A549 (cell line): ENCODE results near the gene AKT1S1. TPM values are rescaled to one million over a fixed set of nuclear protein-coding genes. Genes with fewer than 3 reads are reported as not detected.

Experiments used
- ATAC-seq, 2 experiments: fragments of 200-7000 bp in 1 of 2; fragments of >200 bp in 1 of 2; cut with Nextera tagmentation in 1 of 2; cut with Tn5 transposase in 1 of 2; 3 replicates each; pipeline versions ENCODE4 v1.8.0 to v1.9.1; 2018 to 2020; ENCODE audit warnings: mild to moderate bottlenecking in 1 of 2, moderate library complexity in 1 of 2
- CTCF ChIA-PET: fragments of 300-600 bp; sonication (Branson Sonifier 250); formaldehyde crosslinking; extraction: SDS; loops from one replicate; lab custom pipeline; 2021; ENCODE audit warnings: antibody characterized with exemption, inconsistent platforms; lab: Yijun Ruan, JAX
- POLR2A ChIA-PET: fragments of 350-600 bp; formaldehyde crosslinking; extraction: SDS; loops from one replicate; lab custom pipeline; 2021; ENCODE audit warnings: antibody characterized with exemption, inconsistent platforms; lab: Yijun Ruan, JAX
- DNase-seq, 2 experiments: peaks; one replicate each; pipeline versions ENCODE4 v3.0.0 to v3.0.0-alpha.2; 2011 to 2016; ENCODE audit warnings: low read depth in 1 of 2, low spot score in 1 of 2
- FAIRE-seq: peaks from 2 replicates; lab custom pipeline; 2011; peaks lifted over from hg19 to GRCh38; lab: Jason Lieb, UNC
- H3K27ac ChIP-seq, 2 experiments: fragments of >200 bp; sonication (Bioruptor Twin); formaldehyde crosslinking; 3 replicates each; pipeline ENCODE4 v1.5.1; 2016 to 2017
- H3K4me1 ChIP-seq: fragments of >200 bp; sonication (Bioruptor Twin); formaldehyde crosslinking; 3 replicates; pipeline ENCODE4 v1.6.1; 2016
- H3K4me2 ChIP-seq: fragments of >200 bp; sonication (Bioruptor Twin); formaldehyde crosslinking; 3 replicates; pipeline ENCODE4 v1.6.1; 2016
- H3K4me3 ChIP-seq: fragments of >200 bp; sonication (Bioruptor Twin); formaldehyde crosslinking; 3 replicates; pipeline ENCODE4 v1.5.1; 2016
- H3K9me3 ChIP-seq: fragments of >200 bp; sonication (Bioruptor Twin); formaldehyde crosslinking; 3 replicates; pipeline ENCODE4 v1.6.1; 2016
- CBX2 ChIP-seq: fragments of 200-600 bp; sonication (generic); IDR thresholded peaks from 2 replicates; pipeline ENCODE4 v1.6.1; 2016; ENCODE audit warnings: low read depth, mild to moderate bottlenecking, borderline replicate concordance
- CBX8 ChIP-seq: fragments of 200-600 bp; sonication (generic); IDR thresholded peaks from 2 replicates; pipeline ENCODE4 v1.6.1; 2016
- CHD4 ChIP-seq: fragments of 200-600 bp; sonication (generic); IDR thresholded peaks from 2 replicates; pipeline ENCODE4 v1.6.1; 2016; ENCODE audit warnings: antibody characterized with exemption, mild to moderate bottlenecking, borderline replicate concordance
- HOXA7 ChIP-seq: fragments of 250-450 bp; sonication (Bioruptor Pico); IDR thresholded peaks from 2 replicates; pipeline ENCODE4 v1.5.0; 2020; ENCODE audit warnings: mild to moderate bottlenecking, moderate library complexity
- HOXB13 ChIP-seq: fragments of 250-450 bp; sonication (Bioruptor Pico); IDR thresholded peaks from 2 replicates; pipeline ENCODE4 v1.5.0; 2020; ENCODE audit warnings: low read depth, mild to moderate bottlenecking, moderate library complexity
- KDM1A ChIP-seq: fragments of 200-600 bp; sonication (generic); IDR thresholded peaks from 2 replicates; pipeline ENCODE4 v1.6.1; 2016; ENCODE audit warnings: low read depth, mild to moderate bottlenecking
- MAZ ChIP-seq: fragments of 150-350 bp; IDR thresholded peaks from 2 replicates; pipeline ENCODE4 v1.6.1; 2014; ENCODE audit warnings: antibody characterized with exemption, low read depth, low read length, borderline replicate concordance
- POLR2A ChIP-seq: IDR thresholded peaks from 2 replicates; pipeline ENCODE4 v1.6.1; 2012; ENCODE audit warnings: mild to moderate bottlenecking, low read length
- SMC3 ChIP-seq: fragments of >200 bp; sonication (Bioruptor Twin); formaldehyde crosslinking; IDR thresholded peaks from 3 replicates; pipeline ENCODE4 v1.6.1; 2018; ENCODE audit warnings: inconsistent platforms
- ZFP36 ChIP-seq: fragments of 450-650 bp; IDR thresholded peaks from 2 replicates; pipeline ENCODE4 v1.6.1; 2014; ENCODE audit warnings: borderline replicate concordance; ENCODE audit not compliant: partially characterized antibody
- ZNF302 ChIP-seq: fragments of 250-450 bp; sonication (Bioruptor Pico); IDR thresholded peaks from 2 replicates; pipeline ENCODE4 v1.9.0; 2021; ENCODE audit warnings: inconsistent platforms, mild to moderate bottlenecking, moderate library complexity
- WGBS: methylation state at CpG from one replicate; pipeline ENCODE4 v1.1.6; 2017; ENCODE audit errors: missing lambda C conversion rate; 5-methylcytosine and 5-hydroxymethylcytosine counted together
- polyA plus RNA-seq, 4 experiments: library from polyadenylated mRNA; depleted of rRNA in 3 of 4; stranded (reverse); fragments of >200 nt; fragmentation: RNase III in 1 of 4; extraction: RNeasy Plus Mini Kit Qiagen cat#74134 plus additional on column Dnase treatment in 1 of 4; gene quantifications; 2 replicates in 3 of 4; 3 replicates in 1 of 4; pipeline ENCODE4 v1.2.3, GENCODE V29; 2011 to 2017
- TF ChIP-seq, protein P1 (sequence below): fragments of 150-350 bp; IDR thresholded peaks from 2 replicates; pipeline ENCODE4 v1.6.1; 2014; ENCODE audit warnings: low read depth, mild to moderate bottlenecking, low read length
- TF ChIP-seq, protein P2 (sequence below): IDR thresholded peaks from 2 replicates; pipeline ENCODE4 v1.6.1; 2012; ENCODE audit warnings: low read depth, borderline replicate concordance
- TF ChIP-seq, protein P3 (sequence below): fragments of 250-450 bp; sonication (Bioruptor Pico); IDR thresholded peaks from 2 replicates; pipeline ENCODE4 v1.5.0; 2021; ENCODE audit warnings: mild to moderate bottlenecking, moderate library complexity, borderline replicate concordance
- TF ChIP-seq, protein P4 (sequence below): fragments of 200-600 bp; sonication (generic); IDR thresholded peaks from 2 replicates; pipeline ENCODE4 v1.6.1; 2016; ENCODE audit warnings: antibody characterized with exemption, mild to moderate bottlenecking, moderate library complexity

AKT1S1 gene
- polyA plus RNA-seq, 2 of the 4 experiments (the other 2 are of a cell fraction) = 39.2 to 75.9 TPM

DNA sequence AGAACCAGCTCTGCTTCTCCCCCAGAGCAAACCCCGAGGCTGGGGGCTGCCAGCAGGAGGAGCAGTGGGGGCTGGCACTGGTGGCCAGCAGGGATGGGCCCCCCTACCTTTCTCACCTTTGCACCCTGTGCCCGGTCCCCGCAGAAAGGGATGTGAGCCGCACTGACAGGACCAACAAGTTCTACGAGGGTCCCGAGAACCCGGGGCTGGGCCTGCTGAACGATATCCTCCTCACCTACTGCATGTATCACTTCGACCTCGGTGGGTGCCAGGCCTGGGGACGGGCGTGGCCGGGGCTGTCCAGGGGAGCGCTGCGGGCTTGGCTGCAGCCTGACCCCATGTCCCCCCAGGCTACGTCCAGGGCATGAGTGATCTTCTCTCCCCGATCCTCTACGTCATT, 7.0 kb upstream of the AKT1S1 start:
- H3K4me2 ChIP-seq = no peak overlapping the region
- no peak for TF ChIP-seq POLR2A
- TF ChIP-seq HOXA7 = no peak
- TF ChIP-seq ZFP36 = no peak
- no peak for TF ChIP-seq CBX2
- TF ChIP-seq, protein P1, sequence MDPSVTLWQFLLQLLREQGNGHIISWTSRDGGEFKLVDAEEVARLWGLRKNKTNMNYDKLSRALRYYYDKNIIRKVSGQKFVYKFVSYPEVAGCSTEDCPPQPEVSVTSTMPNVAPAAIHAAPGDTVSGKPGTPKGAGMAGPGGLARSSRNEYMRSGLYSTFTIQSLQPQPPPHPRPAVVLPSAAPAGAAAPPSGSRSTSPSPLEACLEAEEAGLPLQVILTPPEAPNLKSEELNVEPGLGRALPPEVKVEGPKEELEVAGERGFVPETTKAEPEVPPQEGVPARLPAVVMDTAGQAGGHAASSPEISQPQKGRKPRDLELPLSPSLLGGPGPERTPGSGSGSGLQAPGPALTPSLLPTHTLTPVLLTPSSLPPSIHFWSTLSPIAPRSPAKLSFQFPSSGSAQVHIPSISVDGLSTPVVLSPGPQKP = no peak
- TF ChIP-seq HOXB13 (CRISPR knock-in tag) = no peak
- TF ChIP-seq CHD4 = no peak
- no peak for TF ChIP-seq SMC3
- TF ChIP-seq, all 56 proteins: peak for 0
- H3K4me3 ChIP-seq = no peak overlapping the region
- H3K9me3 ChIP-seq = peaks cover 10% of the 10 kb centered on the region
- 92% methylated on average over 18 of the region's 18 CpGs for WGBS
- peaks cover 2% of the 10 kb centered on the region; the same call in 2 of the 3 replicates for H3K4me1 ChIP-seq
- ChIA-PET CTCF (interaction anchor here (2.2 kb wide), 1 partner anchor 13 kb away, joined by 6 read pairs; the partner anchor contains the start of gene IL4I1), POLR2A (no interaction called here)
- ATAC-seq = no peak
- DNase-seq = no peak
- FAIRE-seq = no peak
- peak overlapping the region in 1 of 2 experiments; percentile 53; a peak in 2 of 6 replicates for H3K27ac ChIP-seq

DNA sequence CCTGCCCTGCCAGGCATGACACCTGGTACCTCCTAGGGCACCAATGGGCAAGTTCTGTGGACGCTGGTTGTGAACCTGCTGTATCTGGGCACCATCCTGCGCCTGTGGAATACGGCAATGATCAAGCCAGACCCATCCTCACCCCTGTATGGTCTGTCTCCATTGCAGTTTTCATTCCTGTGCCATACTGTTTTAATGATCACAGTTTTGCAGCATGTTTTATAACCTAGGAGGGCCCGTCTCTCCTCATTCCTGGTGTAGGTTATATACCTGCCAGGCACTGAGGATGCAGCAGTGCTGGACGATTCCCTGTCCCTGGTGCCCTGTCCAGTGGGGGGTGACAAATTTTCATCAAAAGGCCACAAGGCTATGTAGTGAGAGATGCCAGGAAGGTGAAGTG, 5.9 kb upstream of the AKT1S1 start:
- Histone ChIP-seq H3K4me2 (no peak overlapping the region), H3K9me3 (peaks cover 10% of the 10 kb centered on the region), H3K27ac (no peak overlapping the region), H3K4me1 (peaks cover 11% of the 10 kb centered on the region), H3K4me3 (no peak overlapping the region)
- DNase-seq (no peak), ATAC-seq (no peak), FAIRE-seq (no peak)
- TF ChIP-seq, protein P2, sequence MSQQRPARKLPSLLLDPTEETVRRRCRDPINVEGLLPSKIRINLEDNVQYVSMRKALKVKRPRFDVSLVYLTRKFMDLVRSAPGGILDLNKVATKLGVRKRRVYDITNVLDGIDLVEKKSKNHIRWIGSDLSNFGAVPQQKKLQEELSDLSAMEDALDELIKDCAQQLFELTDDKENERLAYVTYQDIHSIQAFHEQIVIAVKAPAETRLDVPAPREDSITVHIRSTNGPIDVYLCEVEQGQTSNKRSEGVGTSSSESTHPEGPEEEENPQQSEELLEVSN = no peak
- TF ChIP-seq CBX8 = no peak
- peak; percentile 85; the same call in 1 of the 2 replicates for TF ChIP-seq KDM1A
- TF ChIP-seq ZNF302 (CRISPR knock-in tag) = no peak
- TF ChIP-seq, protein P3, sequence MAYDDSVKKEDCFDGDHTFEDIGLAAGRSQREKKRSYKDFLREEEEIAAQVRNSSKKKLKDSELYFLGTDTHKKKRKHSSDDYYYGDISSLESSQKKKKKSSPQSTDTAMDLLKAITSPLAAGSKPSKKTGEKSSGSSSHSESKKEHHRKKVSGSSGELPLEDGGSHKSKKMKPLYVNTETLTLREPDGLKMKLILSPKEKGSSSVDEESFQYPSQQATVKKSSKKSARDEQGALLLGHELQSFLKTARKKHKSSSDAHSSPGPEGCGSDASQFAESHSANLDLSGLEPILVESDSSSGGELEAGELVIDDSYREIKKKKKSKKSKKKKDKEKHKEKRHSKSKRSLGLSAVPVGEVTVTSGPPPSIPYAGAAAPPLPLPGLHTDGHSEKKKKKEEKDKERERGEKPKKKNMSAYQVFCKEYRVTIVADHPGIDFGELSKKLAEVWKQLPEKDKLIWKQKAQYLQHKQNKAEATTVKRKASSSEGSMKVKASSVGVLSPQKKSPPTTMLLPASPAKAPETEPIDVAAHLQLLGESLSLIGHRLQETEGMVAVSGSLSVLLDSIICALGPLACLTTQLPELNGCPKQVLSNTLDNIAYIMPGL (CRISPR knock-in tag) = no peak
- POLR2A ChIA-PET = no interaction called here
- CTCF ChIA-PET = interaction anchor here (2.2 kb wide), 1 partner anchor 14 kb away, joined by 6 read pairs; the partner anchor contains the start of gene IL4I1
- WGBS = 92% methylated on average over 5 of the region's 5 CpGs

DNA sequence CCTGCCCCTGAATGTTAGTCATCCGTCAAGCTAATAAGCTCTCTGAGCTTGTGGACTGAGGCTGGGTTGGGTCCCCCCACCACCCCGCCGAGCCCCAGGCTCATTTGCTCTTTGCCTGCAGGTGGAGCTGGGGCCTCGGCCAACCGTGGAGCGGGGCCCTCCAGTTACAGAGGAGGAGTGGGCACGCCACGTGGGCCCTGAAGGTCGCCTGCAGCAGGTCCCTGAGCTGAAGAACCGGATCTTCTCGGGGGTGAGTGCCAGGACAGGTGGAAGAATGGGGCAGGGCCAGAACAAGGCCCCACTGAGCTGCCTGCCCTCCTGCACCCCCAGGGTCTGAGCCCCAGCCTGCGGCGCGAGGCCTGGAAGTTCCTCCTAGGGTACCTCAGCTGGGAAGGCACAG, 5.5 kb upstream of the AKT1S1 start:
- Histone ChIP-seq H3K4me3 (no peak overlapping the region), H3K4me1 (peaks cover 11% of the 10 kb centered on the region), H3K9me3 (peaks cover 10% of the 10 kb centered on the region), H3K4me2 (no peak overlapping the region), H3K27ac (no peak overlapping the region)
- WGBS = 98% methylated on average over 11 of the region's 14 CpGs
- no peak for FAIRE-seq
- no peak for ATAC-seq
- ChIA-PET CTCF (interaction anchor here (0.8 to 2.2 kb wide), 3 partner anchors 15 to 253 kb away, joined by 3 to 6 read pairs (median 3); partner anchors contain the start of gene IL4I1), POLR2A (no interaction called here)
- no peak for DNase-seq
- TF ChIP-seq MAZ = no peak
- TF ChIP-seq, protein P4, sequence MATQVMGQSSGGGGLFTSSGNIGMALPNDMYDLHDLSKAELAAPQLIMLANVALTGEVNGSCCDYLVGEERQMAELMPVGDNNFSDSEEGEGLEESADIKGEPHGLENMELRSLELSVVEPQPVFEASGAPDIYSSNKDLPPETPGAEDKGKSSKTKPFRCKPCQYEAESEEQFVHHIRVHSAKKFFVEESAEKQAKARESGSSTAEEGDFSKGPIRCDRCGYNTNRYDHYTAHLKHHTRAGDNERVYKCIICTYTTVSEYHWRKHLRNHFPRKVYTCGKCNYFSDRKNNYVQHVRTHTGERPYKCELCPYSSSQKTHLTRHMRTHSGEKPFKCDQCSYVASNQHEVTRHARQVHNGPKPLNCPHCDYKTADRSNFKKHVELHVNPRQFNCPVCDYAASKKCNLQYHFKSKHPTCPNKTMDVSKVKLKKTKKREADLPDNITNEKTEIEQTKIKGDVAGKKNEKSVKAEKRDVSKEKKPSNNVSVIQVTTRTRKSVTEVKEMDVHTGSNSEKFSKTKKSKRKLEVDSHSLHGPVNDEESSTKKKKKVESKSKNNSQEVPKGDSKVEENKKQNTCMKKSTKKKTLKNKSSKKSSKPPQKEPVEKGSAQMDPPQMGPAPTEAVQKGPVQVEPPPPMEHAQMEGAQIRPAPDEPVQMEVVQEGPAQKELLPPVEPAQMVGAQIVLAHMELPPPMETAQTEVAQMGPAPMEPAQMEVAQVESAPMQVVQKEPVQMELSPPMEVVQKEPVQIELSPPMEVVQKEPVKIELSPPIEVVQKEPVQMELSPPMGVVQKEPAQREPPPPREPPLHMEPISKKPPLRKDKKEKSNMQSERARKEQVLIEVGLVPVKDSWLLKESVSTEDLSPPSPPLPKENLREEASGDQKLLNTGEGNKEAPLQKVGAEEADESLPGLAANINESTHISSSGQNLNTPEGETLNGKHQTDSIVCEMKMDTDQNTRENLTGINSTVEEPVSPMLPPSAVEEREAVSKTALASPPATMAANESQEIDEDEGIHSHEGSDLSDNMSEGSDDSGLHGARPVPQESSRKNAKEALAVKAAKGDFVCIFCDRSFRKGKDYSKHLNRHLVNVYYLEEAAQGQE = no peak
